Stimulated activated naive B cell treated with anti-CD40 and anti-IgM and Interleukin-4, amounts not matched to agents 10 μg/mL and 1 μg/mL and 100 μg/mL, for 72 hours (primary cell): Measurements from ENCODE around the gene MYD88.
A peak's percentile ranks its signal among the peaks of the same experiment; 100 is the strongest.

Experiments
- ATAC-seq, 2 donors: fragments of 150-1000 bp; cut with Tn5 transposase; replicated peaks; 2 replicates each; pipeline ENCODE4 v1.10.0; 2021; ENCODE audit warnings: moderate library complexity in 1 of 2
- DNase-seq: peaks from one replicate; pipeline ENCODE4 v3.0.0; 2021
- H3K27ac Mint-ChIP-seq: one replicate; pipeline ENCODE4 v1.8.0; 2022; ENCODE audit warnings: mild to moderate bottlenecking, mixed read lengths
- H3K27me3 Mint-ChIP-seq, 2 donors: one replicate each; pipeline ENCODE4 v1.8.0; 2022; ENCODE audit warnings: mixed read lengths in 2 of 2
- H3K36me3 Mint-ChIP-seq, 2 donors: one replicate each; pipeline ENCODE4 v1.8.0; 2022; ENCODE audit warnings: mixed read lengths in 2 of 2, mild to moderate bottlenecking in 1 of 2
- H3K4me1 Mint-ChIP-seq, 2 donors: one replicate each; pipeline ENCODE4 v1.8.0; 2022; ENCODE audit warnings: mixed read lengths in 2 of 2, mild to moderate bottlenecking in 1 of 2
- H3K4me3 Mint-ChIP-seq, 2 donors: one replicate each; pipeline ENCODE4 v1.8.0; 2022; ENCODE audit warnings: mild to moderate bottlenecking in 2 of 2, mixed read lengths in 2 of 2, moderate library complexity in 1 of 2
- H3K9me3 Mint-ChIP-seq, 2 donors: one replicate each; pipeline ENCODE4 v1.8.0; 2022; ENCODE audit warnings: mixed read lengths in 2 of 2, mild to moderate bottlenecking in 1 of 2

Gene MYD88

GRCh38 chr3:38165722-38166387 lies 27.4 kb downstream of the MYD88 start:
- peak; percentile 4 to 24 for ATAC-seq
- peaks cover 11 to 31% of the 10 kb centered on the region in 2 donors for H3K36me3 Mint-ChIP-seq
- no peak for DNase-seq
- no peaks in the 10 kb centered on the region for H3K9me3 Mint-ChIP-seq
- peaks cover 42 to 57% of the 10 kb centered on the region in 2 donors for H3K4me1 Mint-ChIP-seq
- H3K4me3 Mint-ChIP-seq = peak overlapping the region; percentile 96 to 97
- no peaks in the 10 kb centered on the region for H3K27me3 Mint-ChIP-seq
- peak overlapping the region; percentile 99 for H3K27ac Mint-ChIP-seq

GRCh38 chr3:38167591-38167990 lies 29.1 kb downstream of the MYD88 start:
- ATAC-seq = no peak
- H3K36me3 Mint-ChIP-seq = peaks cover 11 to 32% of the 10 kb centered on the region in 2 donors

GRCh38 chr3:38168151-38169026 lies 29.9 kb downstream of the MYD88 start:
- Mint-ChIP-seq H3K4me1 (peaks cover 49 to 69% of the 10 kb centered on the region in 2 donors), H3K27ac (no peak overlapping the region), H3K36me3 (peaks cover 11 to 32% of the 10 kb centered on the region in 2 donors), H3K4me3 (no peak overlapping the region), H3K9me3 (no peaks in the 10 kb centered on the region), H3K27me3 (no peaks in the 10 kb centered on the region)
- ATAC-seq = no peak
- no peak for DNase-seq

More at GRCh38 chr3:38167591-38167990, 29.1 kb downstream of the MYD88 start:
- peak overlapping the region in 1 of 2 donors; percentile 15 for H3K4me3 Mint-ChIP-seq
- no peaks in the 10 kb centered on the region for H3K27me3 Mint-ChIP-seq
- no peak overlapping the region for H3K27ac Mint-ChIP-seq
- H3K9me3 Mint-ChIP-seq = no peaks in the 10 kb centered on the region
- no peak for DNase-seq
- peaks cover 45 to 61% of the 10 kb centered on the region in 2 donors for H3K4me1 Mint-ChIP-seq

- Mint-ChIP-seq H3K4me1 (peaks cover 53 to 75% of the 10 kb centered on the region in 2 donors), H3K9me3 (no peaks in the 10 kb centered on the region), H3K27ac (no peak overlapping the region), H3K4me3 (no peak overlapping the region), H3K36me3 (peaks cover 11 to 32% of the 10 kb centered on the region in 2 donors), H3K27me3 (no peaks in the 10 kb centered on the region)
- no peak for DNase-seq
- ATAC-seq = no peak
Observed at GRCh38 chr3:38169027-38169317, 30.5 kb downstream of the MYD88 start.

- Mint-ChIP-seq H3K4me1 (peaks cover 55 to 80% of the 10 kb centered on the region in 2 donors), H3K27me3 (no peaks in the 10 kb centered on the region), H3K9me3 (no peaks in the 10 kb centered on the region), H3K27ac (peak overlapping the region; percentile 17), H3K4me3 (no peak overlapping the region), H3K36me3 (peaks cover 12 to 34% of the 10 kb centered on the region in 2 donors)
- DNase-seq = no peak
- ATAC-seq = no peak
Observed at GRCh38 chr3:38170722-38171121, 32.3 kb downstream of the MYD88 start.

- H3K36me3 Mint-ChIP-seq = peaks cover 6 to 28% of the 10 kb centered on the region in 2 donors
- no peaks in the 10 kb centered on the region for H3K27me3 Mint-ChIP-seq
- no peak for ATAC-seq
- no peaks in the 10 kb centered on the region for H3K9me3 Mint-ChIP-seq
- peaks cover 50 to 74% of the 10 kb centered on the region in 2 donors for H3K4me1 Mint-ChIP-seq
- H3K4me3 Mint-ChIP-seq = no peak overlapping the region
- no peak overlapping the region for H3K27ac Mint-ChIP-seq
- no peak for DNase-seq
Observed at GRCh38 chr3:38171622-38172021, 33.2 kb downstream of the MYD88 start.

- no peak overlapping the region for H3K4me3 Mint-ChIP-seq
- no peak for ATAC-seq
- H3K27me3 Mint-ChIP-seq = no peaks in the 10 kb centered on the region
- H3K4me1 Mint-ChIP-seq = peaks cover 37 to 59% of the 10 kb centered on the region in 2 donors
- H3K9me3 Mint-ChIP-seq = no peaks in the 10 kb centered on the region
- peaks cover 6 to 27% of the 10 kb centered on the region in 2 donors for H3K36me3 Mint-ChIP-seq
- peak overlapping the region; percentile 0 for H3K27ac Mint-ChIP-seq
- DNase-seq = no peak
Observed at GRCh38 chr3:38173834-38174418, 35.5 kb downstream of the MYD88 start.

- no peak overlapping the region for H3K4me3 Mint-ChIP-seq
Observed at GRCh38 chr3:38177181-38177580, 38.7 kb downstream of the MYD88 start.

GRCh38 chr3:38186781-38187180 lies 48.3 kb downstream of the MYD88 start:
- peaks cover 26 to 41% of the 10 kb centered on the region in 2 donors for H3K36me3 Mint-ChIP-seq
- peaks cover 0 to 2% of the 10 kb centered on the region in 2 donors for H3K9me3 Mint-ChIP-seq
- ATAC-seq = no peak
- no peak for DNase-seq
- H3K4me3 Mint-ChIP-seq = no peak overlapping the region
- peaks cover 3 to 5% of the 10 kb centered on the region in 2 donors for H3K4me1 Mint-ChIP-seq
- no peak overlapping the region for H3K27ac Mint-ChIP-seq
- no peaks in the 10 kb centered on the region for H3K27me3 Mint-ChIP-seq

More at GRCh38 chr3:38177181-38177580, 38.7 kb downstream of the MYD88 start:
- H3K27me3 Mint-ChIP-seq = no peaks in the 10 kb centered on the region
- ATAC-seq (no peak), DNase-seq (no peak)
- H3K4me1 Mint-ChIP-seq = peaks cover 32 to 50% of the 10 kb centered on the region in 2 donors
- H3K9me3 Mint-ChIP-seq = no peaks in the 10 kb centered on the region
- no peak overlapping the region for H3K27ac Mint-ChIP-seq
- peaks cover 12 to 30% of the 10 kb centered on the region in 2 donors for H3K36me3 Mint-ChIP-seq

GRCh38 chr3:38190481-38190881 lies 52.0 kb downstream of the MYD88 start:
- Mint-ChIP-seq H3K36me3 (peaks cover 16 to 42% of the 10 kb centered on the region in 2 donors), H3K4me1 (no peaks in the 10 kb centered on the region), H3K9me3 (peaks cover 0 to 2% of the 10 kb centered on the region in 2 donors), H3K27me3 (no peaks in the 10 kb centered on the region), H3K27ac (no peak overlapping the region), H3K4me3 (no peak overlapping the region)
- DNase-seq (no peak), ATAC-seq (no peak)
